ENCODE data around the gene MAGI1.

DNA sequence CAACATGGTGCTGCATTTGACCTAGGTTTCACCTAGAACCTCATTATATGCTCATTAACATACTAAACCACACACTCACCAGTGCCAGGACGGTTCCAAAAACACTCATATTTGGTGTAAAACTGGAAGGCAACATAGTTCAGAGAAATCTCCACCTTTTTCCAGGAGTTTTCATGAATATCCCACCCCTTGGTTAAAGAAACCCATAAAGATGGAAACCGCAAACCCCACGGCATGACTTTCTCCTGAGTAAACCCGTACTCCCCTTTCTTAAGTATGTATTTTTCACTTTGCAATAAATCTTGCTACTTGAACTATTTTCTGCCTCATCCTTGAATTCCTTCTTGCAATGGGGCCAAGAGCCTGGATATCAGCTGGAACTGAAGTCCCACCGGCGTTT is 379.3 kb downstream of the MAGI1 start:
- TF ChIP-seq, protein P1, sequence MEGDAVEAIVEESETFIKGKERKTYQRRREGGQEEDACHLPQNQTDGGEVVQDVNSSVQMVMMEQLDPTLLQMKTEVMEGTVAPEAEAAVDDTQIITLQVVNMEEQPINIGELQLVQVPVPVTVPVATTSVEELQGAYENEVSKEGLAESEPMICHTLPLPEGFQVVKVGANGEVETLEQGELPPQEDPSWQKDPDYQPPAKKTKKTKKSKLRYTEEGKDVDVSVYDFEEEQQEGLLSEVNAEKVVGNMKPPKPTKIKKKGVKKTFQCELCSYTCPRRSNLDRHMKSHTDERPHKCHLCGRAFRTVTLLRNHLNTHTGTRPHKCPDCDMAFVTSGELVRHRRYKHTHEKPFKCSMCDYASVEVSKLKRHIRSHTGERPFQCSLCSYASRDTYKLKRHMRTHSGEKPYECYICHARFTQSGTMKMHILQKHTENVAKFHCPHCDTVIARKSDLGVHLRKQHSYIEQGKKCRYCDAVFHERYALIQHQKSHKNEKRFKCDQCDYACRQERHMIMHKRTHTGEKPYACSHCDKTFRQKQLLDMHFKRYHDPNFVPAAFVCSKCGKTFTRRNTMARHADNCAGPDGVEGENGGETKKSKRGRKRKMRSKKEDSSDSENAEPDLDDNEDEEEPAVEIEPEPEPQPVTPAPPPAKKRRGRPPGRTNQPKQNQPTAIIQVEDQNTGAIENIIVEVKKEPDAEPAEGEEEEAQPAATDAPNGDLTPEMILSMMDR (IDR thresholded peaks at IDR 0.05), result no peak
- TF ChIP-seq EZH2 (IDR thresholded peaks at IDR 0.05; ENCODE audit: borderline replicate concordance, insufficient read depth, low read depth, low read length, poor library complexity, severe bottlenecking), result no peak
